Measurements from ENCODE around the gene ROPN1B.
A peak's percentile ranks its signal among the peaks of the same experiment; 100 is the strongest.
"Not testable (repeated sequence)": the region's sequence is repeated elsewhere in the genome, so short reads cannot be mapped to it uniquely, and the experiment has no call there.

The ROPN1B gene

DNA sequence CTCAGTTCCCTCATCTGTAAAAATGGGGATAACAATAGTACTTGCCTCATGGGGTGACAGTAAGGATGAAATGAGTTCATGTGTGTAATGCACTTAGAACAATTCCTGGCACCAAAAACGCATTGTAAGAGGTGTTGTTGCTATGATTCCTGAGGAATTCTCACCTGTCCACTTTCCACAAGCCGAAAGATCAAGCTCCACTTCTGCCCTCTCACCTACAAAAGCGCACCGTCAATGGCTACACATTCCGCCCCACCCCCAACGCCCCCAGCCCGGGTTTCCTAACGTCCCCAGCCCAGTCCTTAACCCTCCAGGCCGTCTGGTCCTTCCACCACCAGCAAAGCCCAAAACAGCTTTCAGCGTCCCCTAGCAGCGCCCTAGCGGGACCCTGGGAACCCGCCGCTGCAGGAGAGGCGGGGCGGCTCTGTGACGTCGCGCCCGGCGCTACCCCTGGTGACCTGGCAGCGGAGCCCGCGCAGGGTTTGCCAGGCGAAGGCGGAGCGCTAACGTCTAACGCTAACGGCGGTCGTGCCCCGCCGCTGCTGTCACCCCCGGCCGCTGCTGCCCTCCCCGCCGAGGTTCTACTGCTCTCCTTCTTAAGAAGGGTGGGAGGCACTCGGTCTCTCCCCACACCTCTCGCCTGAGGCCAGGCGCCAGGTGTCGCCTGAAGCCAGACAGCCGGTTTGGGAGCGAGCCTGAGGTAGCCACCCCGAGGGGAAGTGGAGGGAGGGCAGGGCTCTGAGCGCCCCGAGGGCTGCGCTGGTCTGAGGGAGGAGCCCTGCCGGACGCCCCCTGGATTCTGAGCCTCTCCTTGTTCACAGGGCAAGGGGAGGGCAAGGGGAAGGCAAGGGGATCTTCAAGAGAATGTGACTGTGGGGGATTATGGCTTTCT is at the start of gene ROPN1B:
TSS of gene ROPN1B (plus strand) at position 478 of the 892 bp plus-strand sequence. CDS start 2,877 bp downstream, outside the sequence.
- DNase-seq (ENCODE audit: low spot score), result not testable (repeated sequence)

DNA sequence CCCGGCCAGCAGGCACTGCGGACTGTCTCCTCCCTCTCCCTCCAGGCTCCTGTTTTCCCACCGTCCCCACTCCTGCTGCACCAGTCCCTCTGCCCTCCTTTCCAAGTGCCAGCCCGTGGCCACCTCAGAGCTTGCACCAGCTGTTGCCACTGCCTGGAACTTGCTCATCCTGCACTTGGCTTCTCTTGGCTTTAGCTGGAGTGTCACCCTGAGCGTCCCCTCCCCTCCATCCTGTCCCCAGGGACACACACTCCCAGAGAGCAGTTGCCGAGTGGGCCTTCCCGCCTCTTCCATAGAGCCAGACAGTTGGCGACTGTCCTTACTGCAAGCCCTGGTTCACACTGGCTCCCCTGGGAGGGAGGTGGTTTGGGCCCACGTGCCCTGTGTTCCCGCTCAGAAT is 48.8 kb upstream of the ROPN1B start:
- not testable (repeated sequence) for DNase-seq (ENCODE audit: low spot score)

DNA sequence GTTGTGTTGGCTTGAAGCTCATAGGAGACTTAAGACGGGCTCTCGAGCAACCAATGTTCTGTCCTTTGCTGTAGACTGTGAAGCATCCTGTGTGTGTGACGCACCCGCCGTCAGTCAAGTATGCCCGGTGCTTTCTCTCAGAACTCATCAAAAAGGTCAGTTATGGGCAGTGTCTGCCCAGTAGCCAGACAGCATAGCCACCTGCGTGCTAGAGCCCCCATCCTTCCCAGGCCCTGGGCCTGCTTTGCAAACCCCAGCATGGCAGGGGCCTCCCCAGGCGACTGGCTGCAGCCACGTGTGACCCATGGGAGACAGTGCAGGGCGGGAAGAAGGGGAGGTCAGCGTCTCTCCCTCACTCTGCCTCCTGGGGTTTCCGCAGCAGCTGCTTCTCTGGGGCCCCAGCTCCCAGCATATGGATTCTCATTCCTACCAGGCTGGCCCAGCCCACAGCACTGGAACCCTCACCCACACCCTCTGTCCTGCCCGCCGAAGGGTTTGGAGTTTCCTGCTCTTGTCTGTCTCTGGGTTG is 48.2 kb upstream of the ROPN1B start:
- DNase-seq (ENCODE audit: low spot score), result not testable (repeated sequence)

DNA sequence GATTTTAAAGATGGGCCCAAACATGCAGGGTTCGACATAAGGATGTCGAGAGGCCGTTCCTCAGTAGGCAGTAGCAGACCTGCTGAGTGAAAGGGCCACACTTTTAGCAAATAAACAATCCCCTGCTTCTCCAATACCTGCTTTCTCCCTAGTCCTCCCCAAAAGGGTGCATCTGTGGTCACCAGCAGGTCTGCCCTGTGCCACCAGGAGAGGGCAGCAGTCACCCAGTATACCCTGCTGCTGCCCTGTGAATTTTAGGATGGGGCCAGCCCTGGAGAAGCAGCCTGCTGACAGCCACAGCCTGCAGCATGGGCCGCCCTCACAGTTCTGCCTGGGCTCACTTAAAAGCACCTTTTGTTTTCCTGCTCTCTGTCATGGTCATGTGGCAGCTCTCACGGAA is 47.3 kb upstream of the ROPN1B start:
- DNase-seq (ENCODE audit: low spot score), result peak; percentile 46

DNA sequence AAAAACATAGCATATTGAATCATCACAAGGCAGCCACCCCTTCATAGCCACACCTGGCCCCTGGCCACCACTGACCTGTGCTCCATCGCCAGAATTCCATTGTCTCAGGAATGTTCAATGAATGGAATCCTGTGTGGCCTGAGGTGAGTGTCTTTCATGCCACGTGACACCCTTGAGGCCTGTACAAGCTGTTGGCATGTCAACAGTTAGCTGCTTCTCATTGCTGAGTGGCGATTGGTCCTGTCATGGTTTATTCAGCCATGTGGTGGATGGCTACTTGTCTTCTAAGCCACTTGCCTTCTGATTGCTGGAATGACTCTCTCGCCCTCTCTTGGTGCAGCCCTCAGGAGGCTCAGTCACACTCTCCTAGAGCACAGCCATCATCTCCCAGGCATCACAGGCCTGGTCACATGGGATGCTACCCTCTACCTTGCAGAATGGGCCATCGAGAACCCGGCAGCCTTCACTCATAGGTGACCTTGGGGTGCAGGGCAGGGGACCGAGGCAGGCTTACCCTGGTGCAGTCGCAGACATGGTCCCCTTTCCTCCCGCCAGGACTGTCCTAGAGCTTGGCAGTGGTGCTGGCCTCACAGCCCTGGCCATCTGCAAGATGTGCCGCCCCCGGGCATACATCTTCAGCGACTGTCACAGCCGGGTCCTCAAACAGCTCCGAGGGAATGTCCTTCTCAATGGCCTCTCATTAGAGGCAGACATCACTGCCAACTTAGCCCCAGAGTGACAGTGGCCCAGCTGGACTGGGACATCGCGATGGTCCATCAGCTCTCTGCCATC is 45.5 kb upstream of the ROPN1B start:
- not testable (repeated sequence) for DNase-seq (ENCODE audit: low spot score)

DNA sequence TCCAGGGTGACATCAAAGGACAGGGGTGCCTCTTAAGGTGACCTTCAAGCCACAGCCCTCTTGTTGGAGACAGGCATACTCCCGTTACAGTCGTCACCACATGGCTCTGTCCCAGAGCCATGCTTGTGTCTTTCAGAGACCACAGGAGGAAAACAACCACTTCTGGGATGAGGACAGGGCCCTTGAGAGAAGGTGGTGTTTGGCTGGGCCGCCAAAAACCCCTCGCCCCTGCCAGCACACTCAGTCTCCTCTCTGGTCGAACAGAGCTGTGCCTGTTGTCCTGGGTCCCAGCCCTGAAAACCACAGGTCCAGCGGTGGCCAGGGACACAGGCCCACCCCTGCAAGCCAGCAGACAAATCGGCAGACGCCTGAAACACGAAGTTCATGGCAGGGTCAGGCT is 44.7 kb upstream of the ROPN1B start:
- DNase-seq (ENCODE audit: low spot score), result not testable (repeated sequence)

DNA sequence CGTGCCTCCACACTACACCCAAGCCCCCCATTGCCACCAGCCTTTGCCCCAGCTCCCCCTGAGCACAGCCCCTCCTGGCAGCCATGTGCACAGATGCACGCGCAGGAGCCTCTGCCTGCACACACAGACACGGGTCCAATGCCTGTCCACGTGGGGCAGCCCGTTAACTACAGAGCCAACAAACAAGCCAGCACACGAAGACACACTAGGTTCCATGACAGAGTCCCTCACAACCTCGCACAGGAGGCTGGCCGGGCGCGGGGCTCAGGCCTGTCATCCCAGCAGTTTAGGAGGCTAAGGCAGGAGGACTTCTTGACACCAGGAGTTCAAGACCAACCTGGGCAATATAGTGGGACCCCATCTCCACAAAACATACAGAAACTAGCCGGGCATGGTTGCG is 43.3 kb upstream of the ROPN1B start:
- DNase-seq (ENCODE audit: low spot score), result not testable (repeated sequence)

DNA sequence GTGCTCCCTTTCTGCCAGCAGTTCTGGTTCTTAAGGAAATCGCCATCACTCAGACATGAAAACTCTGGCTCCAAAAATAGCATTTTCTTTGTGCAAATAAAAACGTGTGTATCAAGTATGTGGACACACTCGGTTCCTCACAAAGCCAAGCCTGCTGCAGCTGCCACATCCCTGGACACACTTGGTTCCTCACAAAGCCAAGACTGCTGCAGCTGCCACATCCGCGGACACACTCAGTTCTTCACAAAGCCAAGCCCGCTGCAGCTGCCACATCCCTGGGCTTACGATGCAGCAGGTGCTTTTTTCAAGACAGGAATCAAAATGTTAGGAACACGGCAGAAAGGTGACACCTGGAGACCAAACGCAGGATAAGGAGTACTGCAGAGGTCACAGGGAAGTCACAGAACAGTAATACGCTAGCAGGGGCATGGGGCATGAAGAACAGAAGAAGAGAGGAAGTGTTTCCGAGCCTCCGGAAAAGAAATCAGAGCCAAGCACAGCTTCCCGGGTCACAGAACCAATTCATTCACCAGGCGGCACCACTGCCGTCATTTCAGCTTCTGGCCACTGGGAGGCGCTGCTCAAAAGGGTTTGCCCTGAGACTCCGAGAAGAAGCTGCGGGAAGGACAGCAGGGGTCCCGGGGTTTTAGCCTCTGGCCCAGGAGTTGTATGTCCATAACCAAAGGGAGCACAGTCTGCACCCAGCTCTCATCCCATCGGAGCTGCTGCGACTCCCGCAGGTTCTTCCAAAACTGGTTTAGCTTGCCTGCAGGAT is 40.0 kb upstream of the ROPN1B start:
- DNase-seq (ENCODE audit: low spot score), result peak; percentile 59

DNA sequence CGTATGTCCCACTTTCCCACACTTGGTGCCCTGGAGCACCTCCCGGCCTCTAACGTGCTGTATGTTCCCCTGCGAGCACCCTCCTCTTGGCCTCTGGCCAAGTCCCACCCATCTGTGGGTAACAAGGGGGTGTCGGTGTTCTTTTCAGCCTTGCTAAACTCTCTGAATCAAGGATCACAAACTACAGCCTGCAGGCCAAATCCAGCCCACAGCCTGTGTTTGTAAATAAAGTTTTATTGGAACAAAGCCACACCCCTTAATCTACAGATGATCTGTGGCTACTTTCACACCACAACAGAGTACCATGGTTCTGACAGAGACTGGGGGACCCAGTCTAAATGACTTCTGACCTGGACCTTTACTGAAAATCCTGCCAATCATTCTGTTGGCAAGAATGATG is 39.2 kb upstream of the ROPN1B start:
- not testable (repeated sequence) for DNase-seq (ENCODE audit: low spot score)

DNA sequence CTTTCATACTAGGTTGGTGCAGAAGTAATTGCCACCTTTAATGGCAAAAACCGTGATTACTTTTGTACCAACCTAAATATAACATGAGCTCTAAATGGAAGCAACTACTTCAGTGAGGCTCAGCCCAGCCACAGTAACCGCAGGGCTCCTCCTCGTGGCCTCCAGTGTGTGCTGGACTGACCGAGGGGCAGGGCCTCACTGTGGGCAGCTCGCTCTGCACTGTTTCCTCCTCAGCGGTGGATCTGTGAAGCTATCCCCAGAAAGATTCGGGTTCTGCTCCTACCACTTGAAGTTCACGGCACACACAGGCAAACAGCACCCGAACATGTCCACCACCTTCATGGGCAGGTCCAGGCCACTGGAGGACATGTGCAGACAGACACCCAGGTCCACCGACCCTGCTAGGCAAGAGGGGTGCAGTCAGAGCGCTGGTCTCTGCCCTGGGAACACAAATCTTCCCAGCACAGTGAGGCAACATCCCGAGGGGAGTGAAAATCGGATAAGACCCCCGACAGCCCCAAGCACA is 37.6 kb upstream of the ROPN1B start:
- not testable (repeated sequence) for DNase-seq (ENCODE audit: low spot score)

DNA sequence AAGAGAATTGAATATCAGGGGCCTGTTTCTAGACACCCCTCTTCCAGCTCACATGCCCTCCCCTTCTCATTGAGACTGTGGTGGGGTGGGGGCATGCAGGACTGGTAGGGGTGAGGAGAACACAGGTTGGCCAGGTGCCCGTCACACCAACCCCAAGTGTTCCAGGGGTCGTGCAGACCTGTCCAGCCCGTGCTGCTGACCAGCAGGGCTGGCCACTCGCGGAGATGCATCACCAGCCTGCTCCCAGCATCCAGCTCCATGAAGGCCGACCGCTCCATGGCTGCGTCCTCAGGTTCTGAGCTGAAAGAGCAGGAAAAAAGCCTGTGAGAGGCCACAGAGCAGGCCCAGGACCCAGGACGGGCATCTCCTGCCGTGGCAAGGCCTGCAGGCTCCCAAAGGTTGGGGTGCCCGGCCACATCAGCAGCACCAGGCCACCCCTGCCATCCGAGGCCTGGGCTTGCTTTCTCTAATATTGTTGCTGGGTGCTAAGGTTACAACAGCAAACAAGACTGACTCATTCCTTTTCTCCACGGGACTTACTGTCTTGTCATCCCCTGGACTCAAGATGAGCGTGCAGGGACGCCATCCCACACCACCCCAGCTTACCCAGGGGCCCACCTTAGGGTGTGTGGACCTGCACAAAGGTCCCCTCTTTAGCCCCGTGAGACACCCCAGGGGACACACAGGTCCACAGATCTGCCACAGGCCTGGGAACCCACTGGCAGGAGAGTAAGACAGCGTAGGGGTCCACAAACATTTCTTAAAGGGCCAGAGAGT is 35.4 kb upstream of the ROPN1B start:
- DNase-seq (ENCODE audit: low spot score), result not testable (repeated sequence)

DNA sequence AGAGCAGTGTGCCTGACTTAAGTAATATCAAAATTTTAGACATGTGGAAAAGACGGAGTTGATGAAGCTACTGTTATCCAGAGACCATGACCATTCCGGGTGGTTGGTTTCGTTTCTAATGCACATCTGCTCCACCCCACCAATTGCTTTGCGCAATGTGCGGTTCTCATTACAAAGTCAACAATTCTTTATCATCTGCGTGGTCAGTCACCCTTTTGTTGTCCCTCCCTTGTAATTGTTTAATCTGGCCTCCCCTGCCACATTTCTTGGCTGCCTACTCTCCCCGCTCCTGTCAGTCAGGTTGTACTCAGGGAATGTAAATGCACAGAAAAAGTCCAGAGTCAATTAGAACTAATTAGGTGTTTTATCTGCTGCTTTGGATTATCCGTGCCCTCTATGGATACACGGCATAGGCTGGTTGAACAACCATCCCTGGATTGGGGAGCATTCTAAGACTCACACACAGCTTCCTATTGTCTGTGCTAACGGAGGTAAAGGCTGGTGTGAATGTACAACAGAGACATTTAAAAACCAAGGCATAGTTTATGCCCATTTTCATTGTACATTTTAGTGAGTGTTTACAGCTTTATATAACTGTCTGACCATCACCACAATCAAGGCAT is 33.6 kb upstream of the ROPN1B start:
- not testable (repeated sequence) for DNase-seq (ENCODE audit: low spot score)

DNA sequence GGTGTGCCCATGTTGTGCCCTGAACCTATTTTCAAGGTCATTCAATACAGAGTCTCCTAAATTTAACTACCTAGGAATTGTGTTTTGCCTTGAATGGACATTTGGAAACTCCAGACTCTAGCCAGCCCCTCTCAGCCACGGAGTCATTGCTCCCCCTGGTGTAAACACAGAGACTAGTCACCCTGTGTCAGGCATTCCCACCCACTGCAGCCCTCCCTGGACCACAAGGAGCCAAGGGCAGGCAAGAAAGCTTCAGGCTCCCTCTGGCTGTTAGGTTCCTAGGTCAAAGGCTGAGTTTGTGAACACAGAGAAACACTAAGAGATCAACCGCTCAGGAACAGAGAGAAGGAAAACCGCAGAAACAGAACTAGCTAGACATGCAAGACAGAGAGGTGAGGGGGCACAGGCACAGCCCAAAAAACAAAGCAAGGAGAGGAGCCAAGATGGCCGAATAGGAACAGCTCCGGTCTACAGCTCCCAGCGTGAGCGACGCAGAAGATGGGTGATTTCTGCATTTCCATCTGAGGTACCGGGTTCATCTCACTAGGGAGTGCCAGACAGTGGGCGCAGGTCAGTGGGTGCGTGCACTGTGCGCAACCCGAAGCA is 32.7 kb upstream of the ROPN1B start:
- not testable (repeated sequence) for DNase-seq (ENCODE audit: low spot score)

DNA sequence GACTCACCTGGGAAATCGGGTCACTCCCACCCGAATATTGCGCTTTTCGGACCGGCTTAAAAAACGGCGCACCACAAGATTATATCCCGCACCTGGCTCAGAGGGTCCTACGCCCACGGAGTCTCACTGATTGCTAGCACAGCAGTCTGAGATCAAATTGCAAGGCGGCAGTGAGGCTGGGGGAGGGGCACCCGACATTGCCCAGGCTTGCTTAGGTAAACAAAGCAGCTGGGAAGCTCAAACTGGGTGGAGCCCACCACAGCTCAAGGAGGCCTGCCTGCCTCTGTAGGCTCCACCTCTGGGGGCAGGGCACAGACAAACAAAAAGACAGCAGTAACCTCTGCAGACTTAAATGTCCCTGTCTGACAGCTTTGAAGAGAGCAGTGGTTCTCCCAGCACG is 32.1 kb upstream of the ROPN1B start:
- not testable (repeated sequence) for DNase-seq (ENCODE audit: low spot score)

DNA sequence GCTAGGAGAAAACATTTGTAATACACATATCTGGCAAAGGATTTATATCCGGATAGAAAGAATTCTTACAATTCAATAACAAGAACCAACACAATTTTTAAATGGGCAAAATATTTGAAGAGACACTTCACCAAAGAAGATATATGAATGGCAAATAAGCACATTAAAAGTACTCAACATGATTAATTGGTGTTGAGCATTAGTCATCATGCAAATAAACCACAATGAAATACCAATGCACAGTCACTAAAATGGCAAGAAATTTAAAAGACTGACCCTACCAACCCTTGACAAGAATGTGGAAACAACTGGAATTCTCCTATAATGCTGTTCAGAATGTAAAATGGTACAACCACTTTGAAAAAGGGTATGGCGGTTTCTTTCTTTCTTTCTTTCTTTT is 21.2 kb upstream of the ROPN1B start:
- DNase-seq (ENCODE audit: low spot score), result not testable (repeated sequence)

DNA sequence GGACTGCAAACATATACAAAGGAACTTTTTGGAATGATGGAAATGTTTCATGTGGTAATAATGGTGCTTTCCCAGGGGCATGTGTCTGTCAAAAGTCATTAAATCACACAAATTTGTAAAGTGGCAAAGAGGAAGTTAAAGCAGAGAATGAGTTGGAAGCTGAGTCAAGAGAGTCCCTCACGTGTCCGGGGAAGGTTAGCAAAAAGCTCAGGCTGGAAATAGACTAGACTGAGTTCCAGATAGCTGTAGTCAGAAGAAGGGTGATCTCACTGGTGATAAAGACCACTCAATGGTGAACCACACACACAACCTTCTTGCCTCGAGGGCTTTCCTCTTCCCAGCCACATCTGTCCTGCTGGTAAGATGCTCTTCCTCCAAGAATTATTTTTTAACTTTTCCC is 20.1 kb upstream of the ROPN1B start:
- DNase-seq (ENCODE audit: low spot score), result not testable (repeated sequence)

DNA sequence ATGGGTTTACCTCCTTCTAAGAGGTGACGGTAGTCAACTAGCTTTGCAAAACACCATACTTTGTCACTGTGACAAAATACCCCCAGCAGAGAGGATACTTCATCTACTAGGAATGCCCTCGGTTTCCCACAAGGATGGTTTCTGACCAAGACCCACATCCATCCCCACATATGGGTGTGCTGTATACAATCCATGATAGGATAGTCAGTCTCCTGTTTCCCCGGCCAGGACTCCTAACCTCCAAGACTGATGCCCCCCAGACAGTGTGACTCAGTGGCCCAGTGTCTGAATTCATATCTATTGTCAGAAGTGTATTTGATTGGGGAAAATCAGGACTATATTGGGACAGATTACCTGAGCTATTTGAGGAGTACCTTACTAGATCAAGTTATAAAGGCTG is 17.8 kb upstream of the ROPN1B start:
- not testable (repeated sequence) for DNase-seq (ENCODE audit: low spot score)

DNA sequence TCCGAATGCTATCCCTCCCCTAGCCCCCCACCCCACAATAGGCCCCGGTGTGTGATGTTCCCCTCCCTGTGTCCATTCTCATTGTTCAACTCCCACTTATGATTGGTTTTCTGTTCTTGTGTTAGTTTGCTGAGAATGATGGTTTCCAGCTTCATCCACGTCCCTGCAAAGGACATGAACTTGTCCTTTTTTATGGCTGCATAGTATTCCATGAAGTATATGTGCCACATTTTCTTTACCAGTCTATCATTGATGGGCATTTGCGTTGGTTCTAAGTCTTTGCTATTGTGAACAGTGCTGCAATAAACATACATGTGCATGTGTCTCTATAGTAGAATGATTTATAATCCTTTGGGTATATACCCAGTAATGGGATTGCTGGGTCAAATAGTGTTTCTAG is 12.0 kb upstream of the ROPN1B start:
- DNase-seq (ENCODE audit: low spot score), result not testable (repeated sequence)

DNA sequence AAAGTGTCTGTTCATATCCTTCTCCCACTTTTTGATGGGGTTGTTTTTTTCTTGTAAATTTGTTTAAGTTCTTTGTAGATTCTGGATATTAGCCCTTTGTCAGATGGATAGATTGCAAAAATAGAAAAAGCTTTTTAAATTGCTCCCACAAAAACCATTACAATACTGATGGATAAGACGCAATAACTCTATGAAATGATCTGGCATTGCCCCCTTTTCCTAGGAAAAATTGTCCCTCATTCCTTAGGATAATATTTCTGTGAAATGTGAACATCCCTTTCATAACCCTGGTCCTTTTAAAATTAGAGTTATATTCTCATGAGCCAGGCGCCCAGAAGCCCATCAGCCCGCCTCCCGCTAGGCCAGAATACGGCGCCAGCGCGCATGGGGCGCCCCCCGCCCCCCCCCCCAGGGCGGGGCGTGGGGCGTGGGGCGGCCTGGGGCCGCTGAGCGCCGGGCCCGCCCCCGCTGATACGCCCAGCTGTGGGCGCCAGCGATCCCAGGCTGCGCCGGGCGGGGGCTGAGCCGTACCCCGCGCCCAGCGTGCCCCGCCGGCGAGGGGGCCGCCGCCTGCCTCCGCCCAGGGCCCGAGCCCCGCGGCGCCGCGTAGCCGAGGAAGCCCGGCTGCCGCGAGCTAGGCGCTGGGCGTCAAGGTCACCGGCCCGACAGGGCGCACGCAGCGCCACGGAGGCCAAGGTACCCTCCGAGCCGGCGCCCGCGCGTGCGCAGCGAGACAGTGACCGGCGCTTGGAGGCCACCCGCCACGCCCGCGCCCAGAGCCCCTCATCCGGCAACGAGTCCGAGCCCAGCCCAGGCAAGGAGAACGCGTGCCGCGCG is 11.1 kb upstream of the ROPN1B start:
- no peak for DNase-seq (ENCODE audit: low spot score)

Measured in CD4-positive, alpha-beta T cell treated with Interleukin-15 for 4 hours (primary cell).